ENCODE data around the gene TOB1. TPM values are rescaled to one million over a fixed set of nuclear protein-coding genes. Genes with fewer than 3 reads are reported as not detected.

The TOB1 gene
- total and polyA plus RNA-seq, 2 of the 4 experiments (the other 2 are of a cell fraction) = 4.3 to 9.0 TPM

DNA sequence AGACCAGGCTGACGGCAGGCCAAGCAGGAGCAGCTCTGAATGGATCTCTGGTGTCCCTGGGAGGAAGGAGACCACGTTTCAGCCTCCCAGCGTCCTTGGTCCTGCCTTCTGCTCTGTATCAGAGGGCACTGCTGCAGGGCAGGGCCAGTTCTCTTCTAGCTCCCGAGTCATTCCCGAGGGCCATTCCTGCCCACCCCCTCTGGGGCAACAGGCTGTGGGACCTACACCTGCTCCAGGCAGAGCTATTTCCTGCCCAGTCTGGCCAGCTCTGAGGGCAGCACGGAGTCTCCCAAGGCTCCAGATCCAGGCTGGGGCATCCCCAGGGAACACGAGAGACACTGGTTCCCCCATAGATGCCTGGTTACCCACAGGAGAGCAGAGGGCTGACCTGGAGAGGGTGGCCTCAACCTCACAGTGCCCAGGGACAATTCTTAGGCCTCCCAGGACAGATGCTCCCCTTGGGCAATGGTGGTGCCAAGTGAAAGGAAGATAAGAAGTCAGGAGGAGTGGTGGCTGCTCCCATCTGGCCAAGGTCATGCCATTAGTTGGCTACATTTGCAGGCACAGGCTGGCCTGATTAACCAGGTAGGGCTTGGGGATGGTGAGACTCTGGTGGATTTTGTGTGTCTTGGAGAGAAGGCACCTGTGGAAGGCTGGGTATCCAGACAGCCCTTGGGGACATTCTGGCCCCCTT is 28.7 kb downstream of the TOB1 start:
- Histone ChIP-seq H3K23ac (ENCODE audit: low read depth, low read length) (no peak overlapping the region), H2AFZ (replicated peaks; ENCODE audit: low read length, poor library complexity) (no peak overlapping the region), H3K4ac (ENCODE audit: low read depth, low read length) (no peak overlapping the region), H3K27me3 (ENCODE audit: control insufficient read depth, insufficient read depth, low read length) (peaks cover 7% of the 10 kb centered on the region; the same call in 1 of the 2 replicates), H4K20me1 (ENCODE audit: insufficient read depth, low read length) (no peaks in the 10 kb centered on the region), H3K4me2 (ENCODE audit: low read depth, low read length) (no peak overlapping the region), H4K91ac (ENCODE audit: insufficient read depth, low read depth, low read length) (no peak overlapping the region), H3K4me1 (ENCODE audit: control insufficient read depth, insufficient read depth, low read length) (peaks cover 4% of the 10 kb centered on the region; the same call in 1 of the 2 replicates), H3K18ac (ENCODE audit: low read depth, low read length) (no peak overlapping the region), H3K27ac (ENCODE audit: insufficient read depth, low read length) (no peak overlapping the region), H2BK5ac (ENCODE audit: low read depth, low read length, poor library complexity, severe bottlenecking) (no peak overlapping the region), H3K36me3 (ENCODE audit: control insufficient read depth, insufficient read depth, low read length) (no peaks in the 10 kb centered on the region), H2BK15ac (ENCODE audit: low read depth, low read length) (no peak overlapping the region), H4K8ac (ENCODE audit: low read depth in 2 of 2, low read length in 2 of 2) (no peak overlapping the region), H3K4me3 (ENCODE audit: insufficient read depth, low read depth, low read length) (no peak overlapping the region), H3K56ac (ENCODE audit: extremely low read depth, insufficient read depth, low read length) (no peak overlapping the region), H2BK120ac (ENCODE audit: low read depth, low read length) (no peak overlapping the region), H3K9me1 (ENCODE audit: insufficient read depth, low read length) (no peaks in the 10 kb centered on the region), H3K14ac (replicated peaks; ENCODE audit: low read depth, low read length) (no peak overlapping the region), H3K9ac (ENCODE audit: low read depth, low read length) (no peak overlapping the region), H2BK20ac (ENCODE audit: low read depth, low read length) (no peak overlapping the region), H2AK9ac (replicated peaks; ENCODE audit: low read depth, low read length, poor library complexity) (no peak overlapping the region), H4K5ac (ENCODE audit: low read depth, low read length) (no peak overlapping the region), H3K79me1 (ENCODE audit: low read depth in 1 of 2, low read length in 2 of 2) (no peaks in the 10 kb centered on the region), H3K9me3 (ENCODE audit: control insufficient read depth, insufficient read depth, low read length) (no peaks in the 10 kb centered on the region), H2AK5ac (ENCODE audit: low read depth, low read length) (no peak overlapping the region)
- dilution Hi-C loops (cut with HindIII; ENCODE audit: low sequenced_read_pairs, unreplicated experiment) (no loop called here), intact Hi-C loops (cut with micrococcal nuclease) (no loop called here), in situ Hi-C loops (cut with MboI; ENCODE audit: low sequenced_read_pairs) (no loop called here)
- no TSS peak for BruUV-seq (replicated peaks)
- no peak for TF ChIP-seq RFX5 (IDR thresholded peaks at IDR 0.05; ENCODE audit: low read depth, low read length)
- TF ChIP-seq, protein P1, sequence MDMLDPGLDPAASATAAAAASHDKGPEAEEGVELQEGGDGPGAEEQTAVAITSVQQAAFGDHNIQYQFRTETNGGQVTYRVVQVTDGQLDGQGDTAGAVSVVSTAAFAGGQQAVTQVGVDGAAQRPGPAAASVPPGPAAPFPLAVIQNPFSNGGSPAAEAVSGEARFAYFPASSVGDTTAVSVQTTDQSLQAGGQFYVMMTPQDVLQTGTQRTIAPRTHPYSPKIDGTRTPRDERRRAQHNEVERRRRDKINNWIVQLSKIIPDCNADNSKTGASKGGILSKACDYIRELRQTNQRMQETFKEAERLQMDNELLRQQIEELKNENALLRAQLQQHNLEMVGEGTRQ (IDR thresholded peaks at IDR 0.05; ENCODE audit: low read depth, low read length) = no peak
- TF ChIP-seq, protein P2, sequence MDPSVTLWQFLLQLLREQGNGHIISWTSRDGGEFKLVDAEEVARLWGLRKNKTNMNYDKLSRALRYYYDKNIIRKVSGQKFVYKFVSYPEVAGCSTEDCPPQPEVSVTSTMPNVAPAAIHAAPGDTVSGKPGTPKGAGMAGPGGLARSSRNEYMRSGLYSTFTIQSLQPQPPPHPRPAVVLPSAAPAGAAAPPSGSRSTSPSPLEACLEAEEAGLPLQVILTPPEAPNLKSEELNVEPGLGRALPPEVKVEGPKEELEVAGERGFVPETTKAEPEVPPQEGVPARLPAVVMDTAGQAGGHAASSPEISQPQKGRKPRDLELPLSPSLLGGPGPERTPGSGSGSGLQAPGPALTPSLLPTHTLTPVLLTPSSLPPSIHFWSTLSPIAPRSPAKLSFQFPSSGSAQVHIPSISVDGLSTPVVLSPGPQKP (IDR thresholded peaks at IDR 0.05; ENCODE audit: borderline replicate concordance, low read depth, low read length) = no peak
- TF ChIP-seq NFE2L2 (IDR thresholded peaks at IDR 0.05; ENCODE audit: low read depth, low read length) = no peak
- no peak for TF ChIP-seq POLR2A (IDR thresholded peaks at IDR 0.05; ENCODE audit: low read depth, low read length)
- TF ChIP-seq MXI1 (IDR thresholded peaks at IDR 0.05; ENCODE audit: borderline replicate concordance, low read depth, low read length) = no peak
- TF ChIP-seq CEBPB (IDR thresholded peaks at IDR 0.05; ENCODE audit: low read depth, low read length) = no peak
- TF ChIP-seq RAD21 (IDR thresholded peaks at IDR 0.05; ENCODE audit: low read length) = no peak
- TF ChIP-seq BHLHE40 (IDR thresholded peaks at IDR 0.05; ENCODE audit: low read depth, low read length) = no peak
- TF ChIP-seq, protein P3, sequence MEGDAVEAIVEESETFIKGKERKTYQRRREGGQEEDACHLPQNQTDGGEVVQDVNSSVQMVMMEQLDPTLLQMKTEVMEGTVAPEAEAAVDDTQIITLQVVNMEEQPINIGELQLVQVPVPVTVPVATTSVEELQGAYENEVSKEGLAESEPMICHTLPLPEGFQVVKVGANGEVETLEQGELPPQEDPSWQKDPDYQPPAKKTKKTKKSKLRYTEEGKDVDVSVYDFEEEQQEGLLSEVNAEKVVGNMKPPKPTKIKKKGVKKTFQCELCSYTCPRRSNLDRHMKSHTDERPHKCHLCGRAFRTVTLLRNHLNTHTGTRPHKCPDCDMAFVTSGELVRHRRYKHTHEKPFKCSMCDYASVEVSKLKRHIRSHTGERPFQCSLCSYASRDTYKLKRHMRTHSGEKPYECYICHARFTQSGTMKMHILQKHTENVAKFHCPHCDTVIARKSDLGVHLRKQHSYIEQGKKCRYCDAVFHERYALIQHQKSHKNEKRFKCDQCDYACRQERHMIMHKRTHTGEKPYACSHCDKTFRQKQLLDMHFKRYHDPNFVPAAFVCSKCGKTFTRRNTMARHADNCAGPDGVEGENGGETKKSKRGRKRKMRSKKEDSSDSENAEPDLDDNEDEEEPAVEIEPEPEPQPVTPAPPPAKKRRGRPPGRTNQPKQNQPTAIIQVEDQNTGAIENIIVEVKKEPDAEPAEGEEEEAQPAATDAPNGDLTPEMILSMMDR (conservative IDR thresholded peaks at IDR 0.05; ENCODE audit: low read depth, low read length) = no peak
- no peak for TF ChIP-seq RCOR1 (IDR thresholded peaks at IDR 0.05; ENCODE audit: insufficient replicate concordance, low read length)
- TF ChIP-seq MAZ (IDR thresholded peaks at IDR 0.05; ENCODE audit: borderline replicate concordance, low read depth, low read length) = no peak
- TF ChIP-seq CHD1 (IDR thresholded peaks at IDR 0.05; ENCODE audit: low read depth, low read length) = no peak
- no peak for TF ChIP-seq SMC3 (IDR thresholded peaks at IDR 0.05; ENCODE audit: low read depth, low read length)
- no peak for TF ChIP-seq FOS (IDR thresholded peaks at IDR 0.05; ENCODE audit: low read depth, low read length)
- no peak for TF ChIP-seq MAFK (IDR thresholded peaks at IDR 0.05; ENCODE audit: low read depth, low read length)
- ATAC-seq (ENCODE audit: low read depth) = no peak
- POLR2A ChIA-PET (ENCODE audit: unreplicated experiment) = no interaction called here
- CTCF ChIA-PET = no interaction called here
- WGBS, 2 experiments (ENCODE audit: extremely low coverage in 2 of 2, insufficient read length in 1 of 2) = 100% methylated on average over 3 of the region's 7 CpGs; no CpG with 5 or more reads in 1 of the 2 experiments
- DNase-seq = no peak
